Thoracic aorta (tissue), 2 donors: ENCODE data around the gene FKBP5. TPM values are rescaled to one million over a fixed set of nuclear protein-coding genes. Genes with fewer than 3 reads are reported as not detected.

Source experiments
- ATAC-seq: fragments of 150-250 bp; one replicate; pipeline ENCODE4 v1.8.0; 2017; ENCODE audit warnings: low read depth; ENCODE audit not compliant: insufficient number of reproducible peaks, low FRiP score
- DNase-seq: peaks from one replicate; pipeline ENCODE4 v3.0.0-alpha.2; 2020; ENCODE audit warnings: low spot score
- H3K27ac ChIP-seq, 2 donors: fragments of 200-600 bp; sonication (generic); 1 replicate in 1 of 2; 2 replicates in 1 of 2; pipeline ENCODE4 v1.5.1; 2016; ENCODE audit warnings: mild to moderate bottlenecking in 2 of 2, moderate library complexity in 2 of 2
- H3K27me3 ChIP-seq: fragments of 200-600 bp; sonication (generic); replicated peaks from 2 replicates; pipeline ENCODE4 v1.6.0; 2016; ENCODE audit warnings: mild to moderate bottlenecking; ENCODE audit not compliant: insufficient read depth
- H3K36me3 ChIP-seq: fragments of 200-600 bp; sonication (generic); one replicate; pipeline ENCODE4 v1.5.1; 2016
- H3K4me1 ChIP-seq, 2 donors: fragments of 200-600 bp; sonication (generic); 1 replicate in 1 of 2; 2 replicates in 1 of 2; pipeline versions ENCODE4 v1.5.1 to v1.6.0; 2016; ENCODE audit warnings: low read depth in 2 of 2, mild to moderate bottlenecking in 1 of 2; ENCODE audit not compliant: control insufficient read depth in 1 of 2
- H3K4me3 ChIP-seq: fragments of 200-600 bp; sonication (generic); 2 replicates; pipeline ENCODE4 v1.5.1; 2016; ENCODE audit warnings: mild to moderate bottlenecking
- H3K9me3 ChIP-seq: fragments of 200-600 bp; sonication (generic); 2 replicates; pipeline ENCODE4 v1.5.1; 2016
- CTCF ChIP-seq: fragments of 200-600 bp; sonication (generic); IDR thresholded peaks from one replicate; pipeline ENCODE4 v1.5.1; 2019; ENCODE audit warnings: antibody characterized with exemption
- total RNA-seq, 2 donors: library from RNA; depleted of rRNA; stranded (reverse); fragments of >200 nt; gene quantifications; one replicate each; pipeline versions ENCODE4 v1.1.0 to v1.2.3, GENCODE V29; 2016

The FKBP5 gene
- total RNA-seq, 2 donors from 2014 or later: 156 to 271 TPM

GRCh38 chr6:35725081-35725708 is 36.5 kb upstream of the FKBP5 start:
- DNase-seq: no peak
- peak overlapping the region; percentile 6 for H3K4me3 ChIP-seq
- H3K27ac ChIP-seq: peak overlapping the region; percentile 99 to 100
- no peak for ATAC-seq
- TF ChIP-seq CTCF: no peak
- peaks cover 65 to 95% of the 10 kb centered on the region in 2 donors for H3K4me1 ChIP-seq
- H3K36me3 ChIP-seq: no peaks in the 10 kb centered on the region
- H3K27me3 ChIP-seq: no peaks in the 10 kb centered on the region
- H3K9me3 ChIP-seq: no peaks in the 10 kb centered on the region

DNA sequence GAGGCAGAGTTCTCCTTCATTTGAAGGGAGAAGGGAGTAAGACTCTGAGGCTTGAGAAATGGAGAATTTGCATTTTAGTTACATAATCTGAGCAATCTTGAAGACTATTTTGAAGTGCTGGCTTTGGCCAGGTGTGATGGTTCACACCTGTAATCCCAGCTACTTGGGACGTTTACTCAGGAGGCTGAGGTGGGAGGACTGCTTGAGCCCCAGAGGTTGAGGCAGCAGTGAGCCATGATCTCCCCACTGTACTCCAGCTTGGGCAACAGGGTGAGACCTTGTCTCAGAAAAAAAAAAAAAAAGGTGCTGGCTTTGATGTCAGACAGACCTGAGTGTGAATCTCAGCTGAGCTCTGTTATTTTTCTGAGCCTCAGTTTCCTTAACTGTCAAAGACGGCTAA is 35.8 kb upstream of the FKBP5 start:
- Histone ChIP-seq H3K27ac (peak overlapping the region; percentile 99 to 100), H3K27me3 (no peaks in the 10 kb centered on the region), H3K4me3 (no peak overlapping the region), H3K4me1 (peaks cover 66 to 95% of the 10 kb centered on the region in 2 donors), H3K36me3 (no peaks in the 10 kb centered on the region), H3K9me3 (no peaks in the 10 kb centered on the region)
- no peak for DNase-seq
- ATAC-seq: no peak
- TF ChIP-seq CTCF: no peak

GRCh38 chr6:35724059-35724458 is 35.3 kb upstream of the FKBP5 start:
- Histone ChIP-seq H3K4me1 (peaks cover 66 to 95% of the 10 kb centered on the region in 2 donors), H3K36me3 (no peaks in the 10 kb centered on the region), H3K27ac (peak overlapping the region; percentile 99 to 100), H3K27me3 (no peaks in the 10 kb centered on the region), H3K9me3 (no peaks in the 10 kb centered on the region), H3K4me3 (no peak overlapping the region)
- no peak for DNase-seq
- no peak for ATAC-seq
- TF ChIP-seq CTCF: no peak

DNA sequence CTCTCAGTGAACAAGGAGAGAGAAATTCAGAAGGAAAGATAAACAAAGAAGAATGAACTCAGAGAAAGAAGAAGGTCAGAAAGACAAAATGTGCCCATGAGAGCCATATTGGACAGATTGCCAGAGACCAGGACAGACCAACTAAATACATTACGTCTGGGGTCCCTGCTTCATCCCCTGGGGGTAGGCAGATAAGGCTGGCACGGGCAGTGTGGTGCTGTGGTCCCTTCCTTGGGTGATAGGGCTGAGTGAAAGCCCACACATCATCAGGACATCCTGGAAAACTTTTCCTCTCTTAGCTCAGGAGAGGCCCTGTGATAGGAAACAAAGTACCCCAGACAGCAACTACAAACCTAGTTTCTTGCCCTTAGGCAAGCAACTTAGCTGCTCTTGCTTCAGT is 34.9 kb upstream of the FKBP5 start:
- H3K36me3 ChIP-seq: no peaks in the 10 kb centered on the region
- H3K27ac ChIP-seq: peak overlapping the region; percentile 99 to 100
- ATAC-seq: no peak
- H3K27me3 ChIP-seq: no peaks in the 10 kb centered on the region
- DNase-seq: no peak
- no peak for TF ChIP-seq CTCF
- H3K4me3 ChIP-seq: no peak overlapping the region
- H3K9me3 ChIP-seq: no peaks in the 10 kb centered on the region
- peaks cover 66 to 95% of the 10 kb centered on the region in 2 donors for H3K4me1 ChIP-seq

DNA sequence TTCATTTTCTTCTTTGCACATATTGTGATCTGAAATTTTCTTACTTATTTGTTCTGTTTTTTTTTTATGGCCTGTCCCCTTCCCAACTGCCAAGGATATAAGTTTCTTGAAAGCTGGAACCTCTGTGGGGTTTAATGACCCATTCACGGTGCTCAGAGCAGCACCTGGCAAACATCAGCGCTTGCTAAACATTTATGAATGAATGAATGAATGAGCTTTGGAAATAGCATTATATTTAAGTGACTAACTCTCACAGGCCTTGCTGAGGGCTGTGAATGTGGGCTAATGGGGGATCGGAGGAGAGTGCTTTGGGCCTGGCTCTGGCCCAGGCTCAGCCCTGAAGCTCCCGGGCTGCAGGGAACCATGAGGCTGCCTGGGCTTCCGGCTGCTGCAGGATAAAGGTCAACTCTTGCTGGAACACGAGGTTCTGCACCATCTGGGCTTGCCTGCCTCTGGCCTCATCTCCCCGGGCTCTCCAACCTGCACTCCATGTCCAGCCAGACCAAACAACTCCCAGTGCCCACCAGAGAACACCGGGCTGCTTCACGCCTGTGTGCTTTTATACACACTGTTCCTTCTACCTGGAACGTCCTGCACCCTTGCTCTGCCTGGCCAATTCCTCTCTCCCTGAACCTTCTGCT is 33.5 kb upstream of the FKBP5 start:
- no peak for DNase-seq
- Histone ChIP-seq H3K27ac (peak overlapping the region; percentile 17 to 99), H3K27me3 (no peaks in the 10 kb centered on the region), H3K36me3 (no peaks in the 10 kb centered on the region), H3K9me3 (no peaks in the 10 kb centered on the region), H3K4me3 (no peak overlapping the region), H3K4me1 (peaks cover 62 to 91% of the 10 kb centered on the region in 2 donors)
- ATAC-seq: no peak
- no peak for TF ChIP-seq CTCF
